ENCODE results near the gene RXFP4.

GRCh38 chr1:155966750-155967149 lies 25.3 kb downstream of the RXFP4 start:
- TF ChIP-seq CTCF (optimal IDR thresholded peaks at IDR 0.05 in 1 of 3, IDR thresholded peaks at IDR 0.05 in 1 of 3, conservative IDR thresholded peaks at IDR 0.05 in 1 of 3; ENCODE audit: extremely low read depth in 1 of 3, insufficient read depth in 2 of 3, low read length in 3 of 3) (no peak), EZH2 (IDR thresholded peaks at IDR 0.05; ENCODE audit: low read length) (no peak)

All from keratinocyte (primary cell).